AG10803 (cell line): Measurements from ENCODE around the gene ATL1.
A peak's percentile ranks its signal among the peaks of the same experiment; 100 is the strongest.

Source experiments
- DNase-seq: peaks from one replicate; pipeline ENCODE4 v3.0.0; 2010; ENCODE audit warnings: low read depth
- H3K4me3 ChIP-seq: 2 replicates; pipeline ENCODE4 v1.5.1; 2011; ENCODE audit warnings: mild to moderate bottlenecking, low read length, control low read depth
- TF ChIP-seq, protein P1 (sequence below): conservative IDR thresholded peaks from 2 replicates; pipeline ENCODE4 v1.5.1; 2011; ENCODE audit warnings: mild to moderate bottlenecking, low read length, control low read depth, inconsistent platforms

Gene ATL1

DNA sequence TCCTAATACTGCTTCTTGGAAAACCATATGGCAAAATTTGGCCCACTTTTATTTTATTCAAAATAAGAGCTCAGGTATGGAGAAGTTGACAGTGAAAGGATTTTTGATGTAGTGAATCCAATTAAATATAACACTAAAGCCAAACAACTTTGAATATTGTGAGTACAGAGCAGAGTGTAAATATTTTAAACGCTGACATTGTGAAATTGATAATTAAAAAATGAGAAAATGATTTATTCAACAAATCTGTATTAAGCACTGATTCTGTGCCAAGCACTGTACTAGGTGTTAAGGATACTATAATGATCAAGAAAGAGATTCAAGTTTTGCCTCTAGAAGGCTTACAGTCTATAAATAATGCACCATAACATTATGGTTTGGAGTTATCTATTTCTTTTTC is 50.5 kb downstream of the ATL1 start:
- TF ChIP-seq, protein P1, sequence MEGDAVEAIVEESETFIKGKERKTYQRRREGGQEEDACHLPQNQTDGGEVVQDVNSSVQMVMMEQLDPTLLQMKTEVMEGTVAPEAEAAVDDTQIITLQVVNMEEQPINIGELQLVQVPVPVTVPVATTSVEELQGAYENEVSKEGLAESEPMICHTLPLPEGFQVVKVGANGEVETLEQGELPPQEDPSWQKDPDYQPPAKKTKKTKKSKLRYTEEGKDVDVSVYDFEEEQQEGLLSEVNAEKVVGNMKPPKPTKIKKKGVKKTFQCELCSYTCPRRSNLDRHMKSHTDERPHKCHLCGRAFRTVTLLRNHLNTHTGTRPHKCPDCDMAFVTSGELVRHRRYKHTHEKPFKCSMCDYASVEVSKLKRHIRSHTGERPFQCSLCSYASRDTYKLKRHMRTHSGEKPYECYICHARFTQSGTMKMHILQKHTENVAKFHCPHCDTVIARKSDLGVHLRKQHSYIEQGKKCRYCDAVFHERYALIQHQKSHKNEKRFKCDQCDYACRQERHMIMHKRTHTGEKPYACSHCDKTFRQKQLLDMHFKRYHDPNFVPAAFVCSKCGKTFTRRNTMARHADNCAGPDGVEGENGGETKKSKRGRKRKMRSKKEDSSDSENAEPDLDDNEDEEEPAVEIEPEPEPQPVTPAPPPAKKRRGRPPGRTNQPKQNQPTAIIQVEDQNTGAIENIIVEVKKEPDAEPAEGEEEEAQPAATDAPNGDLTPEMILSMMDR, result no peak
- H3K4me3 ChIP-seq, result no peak overlapping the region
- no peak for DNase-seq

DNA sequence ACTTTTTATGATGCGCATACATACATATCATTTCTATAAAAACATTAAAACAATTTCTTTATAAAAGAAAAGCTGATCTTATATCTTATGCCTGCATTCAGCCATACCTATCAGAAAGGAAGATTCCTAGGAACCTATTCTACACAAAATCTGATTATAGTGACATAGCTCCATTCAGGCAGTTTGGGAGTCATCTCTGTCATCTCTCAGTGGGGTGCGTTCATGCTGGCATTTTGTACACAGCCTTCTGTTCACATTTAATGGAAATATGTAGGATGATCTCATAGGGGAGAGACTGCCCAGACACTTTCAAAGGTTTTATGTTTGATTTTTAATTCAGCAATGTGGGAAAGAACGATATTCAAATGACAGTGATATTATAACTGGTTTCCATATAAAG is 52.9 kb downstream of the ATL1 start:
- no peak for DNase-seq
- no peak overlapping the region for H3K4me3 ChIP-seq

DNA sequence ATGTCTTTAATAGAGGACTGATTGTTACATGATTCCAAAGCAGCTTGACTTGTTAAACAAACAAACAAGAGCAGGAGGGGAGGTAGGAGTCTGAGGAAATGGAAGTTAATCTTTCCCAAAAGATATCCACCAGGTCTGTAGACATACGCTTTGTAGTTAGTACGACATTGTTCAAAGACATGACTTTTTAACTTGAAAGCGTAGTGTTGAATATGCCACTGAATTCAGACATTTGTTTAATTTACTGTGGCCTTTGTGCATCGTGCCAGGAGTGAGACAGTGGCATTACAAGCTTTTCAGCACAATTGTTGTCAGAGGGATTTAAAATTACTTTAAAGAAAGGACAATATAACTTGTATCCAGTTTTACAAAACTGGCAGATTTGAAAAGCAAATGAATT is 55.1 kb downstream of the ATL1 start:
- TF ChIP-seq, protein P1, result no peak
- no peak for DNase-seq

More for the DNA sequence above, 52.9 kb downstream of the ATL1 start:
- TF ChIP-seq, protein P1, result no peak

DNA sequence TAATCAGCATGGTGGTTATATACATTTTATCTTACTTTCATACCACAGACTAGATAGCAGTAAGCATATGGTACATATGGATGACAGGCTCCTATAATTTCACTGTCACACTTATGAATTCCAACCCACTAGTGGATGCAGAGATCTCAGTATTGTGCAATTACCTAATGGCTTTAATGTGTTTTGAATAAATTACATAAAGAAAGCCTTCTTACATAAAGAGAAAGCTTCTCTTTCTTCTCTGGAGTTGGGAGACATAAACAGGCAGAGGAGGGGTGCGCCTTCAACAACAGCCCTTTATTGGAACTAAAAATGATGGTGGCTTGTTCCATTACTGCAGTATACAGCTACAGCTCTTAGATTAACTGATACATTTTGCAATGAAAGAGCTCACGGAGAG is 55.6 kb downstream of the ATL1 start:
- no peak for DNase-seq
- no peak overlapping the region for H3K4me3 ChIP-seq
- TF ChIP-seq, protein P1, result no peak

More for the DNA sequence above, 55.1 kb downstream of the ATL1 start:
- no peak overlapping the region for H3K4me3 ChIP-seq

DNA sequence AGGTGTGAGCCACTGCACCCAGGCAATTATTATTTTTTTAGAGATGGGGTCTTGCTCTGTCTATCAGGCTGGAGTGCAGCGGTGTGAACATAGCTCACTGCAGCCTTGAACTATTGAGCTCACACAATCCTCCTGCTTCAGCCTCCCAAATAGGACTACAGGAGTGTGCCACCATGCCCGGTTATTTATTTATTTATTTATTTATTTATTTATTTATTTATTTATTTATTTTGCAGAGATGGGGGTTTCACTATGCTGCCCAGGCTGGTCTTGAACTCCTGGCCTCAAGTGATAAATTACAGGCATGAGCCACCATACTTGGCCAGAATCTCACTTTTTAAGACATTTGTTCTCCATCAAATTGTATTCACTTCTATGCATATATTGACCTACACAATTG is 56.3 kb downstream of the ATL1 start:
- TF ChIP-seq, protein P1, result no peak
- H3K4me3 ChIP-seq, result no peak overlapping the region
- no peak for DNase-seq

DNA sequence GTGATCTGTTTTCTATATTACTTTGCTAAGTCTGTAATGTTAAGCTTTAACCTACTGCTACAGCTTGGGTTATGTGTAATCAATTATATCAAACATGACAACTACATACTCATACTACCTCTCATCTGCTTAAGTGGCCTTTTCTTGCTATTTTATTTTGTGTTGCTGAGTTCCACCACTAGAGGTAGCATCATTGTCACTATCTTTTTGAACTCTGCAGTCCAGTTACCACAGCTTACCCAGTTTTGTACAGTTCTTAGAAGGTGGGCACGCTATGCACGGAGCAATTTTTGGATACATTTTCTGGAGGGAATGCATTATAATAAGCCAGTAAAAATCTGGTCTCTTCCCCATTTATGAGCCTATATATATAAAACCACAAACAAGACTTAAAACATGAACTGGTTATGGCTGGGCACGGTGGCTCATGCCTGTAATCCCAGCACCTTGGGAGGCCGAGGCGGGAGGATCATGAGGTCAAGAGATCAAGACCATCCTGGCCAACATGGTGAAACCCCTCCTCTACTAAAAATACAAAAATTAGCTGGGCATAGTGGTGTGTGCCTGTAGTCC is 59.7 kb downstream of the ATL1 start:
- H3K4me3 ChIP-seq, result no peak overlapping the region
- peak; percentile 51 for DNase-seq
- TF ChIP-seq, protein P1, result peak; percentile 79

DNA sequence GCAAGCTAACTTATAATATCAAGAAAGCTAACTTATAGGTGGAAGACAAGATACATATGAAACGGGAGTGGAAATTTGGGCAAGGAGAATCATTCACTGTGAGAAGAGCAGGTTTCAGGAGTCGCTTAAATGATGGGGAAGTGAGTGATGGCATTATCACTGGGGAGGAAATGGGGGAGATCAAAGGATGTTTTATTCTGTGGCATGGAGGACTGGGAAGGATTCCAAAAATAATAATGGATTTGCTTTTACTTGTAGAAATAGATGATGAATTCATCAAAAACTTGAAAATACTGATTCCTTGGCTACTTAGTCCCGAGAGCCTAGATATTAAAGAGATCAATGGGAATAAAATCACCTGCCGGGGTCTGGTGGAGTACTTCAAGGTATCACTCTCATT is 60.4 kb downstream of the ATL1 start:
- no peak for DNase-seq
- TF ChIP-seq, protein P1, result no peak
- H3K4me3 ChIP-seq, result no peak overlapping the region
